GM23248 (cell line): Measurements from ENCODE around the gene LRGUK.

Source experiments
- EZH2 ChIP-seq: fragments of 200-600 bp; sonication (generic); IDR thresholded peaks from 2 replicates; pipeline ENCODE4 v1.6.1; 2018; ENCODE audit warnings: antibody characterized with exemption, mild to moderate bottlenecking; ENCODE audit not compliant: insufficient read depth, poor library complexity, severe bottlenecking
- EZH2phosphoT487 ChIP-seq: fragments of 200-600 bp; sonication (generic); IDR thresholded peaks from 2 replicates; pipeline ENCODE4 v1.6.1; 2018; ENCODE audit warnings: antibody characterized with exemption, moderate library complexity, mild to moderate bottlenecking, low read depth; ENCODE audit not compliant: insufficient read depth

DNA sequence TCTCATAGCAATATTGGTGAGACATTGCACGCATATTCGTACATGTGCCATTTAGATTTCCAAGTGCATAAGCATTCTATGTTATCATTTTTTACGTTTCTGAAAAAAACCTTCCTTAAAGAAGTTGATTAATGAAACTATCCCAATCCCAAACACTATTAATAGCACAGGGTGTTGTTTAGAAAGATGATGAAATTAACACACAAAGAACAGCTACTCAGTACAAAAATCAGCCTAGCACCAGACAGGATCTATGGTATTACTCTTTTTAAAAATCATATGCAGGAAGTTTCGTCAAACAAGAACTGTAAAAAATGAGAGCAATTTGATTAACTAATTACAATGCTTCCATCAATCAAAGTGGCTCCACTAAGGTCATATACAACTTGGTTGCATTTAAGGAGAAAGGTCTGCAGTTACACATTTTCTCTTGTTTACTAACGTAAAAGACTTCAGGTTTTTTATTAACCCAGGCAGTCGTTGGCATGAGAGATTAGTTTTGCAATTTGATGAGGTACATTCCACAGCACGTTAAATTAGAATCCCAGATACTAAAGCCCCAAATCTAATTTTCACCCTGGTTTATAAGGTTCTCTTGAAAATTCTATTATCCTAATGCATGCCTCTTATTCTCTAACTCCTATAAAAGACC is 151.5 kb downstream of the LRGUK start:
- no peak for TF ChIP-seq EZH2phosphoT487
- TF ChIP-seq EZH2, result no peak
